Raji (cell line): ENCODE measurements around the gene SMTNL2.

Experiments
- POLR2A ChIP-seq: IDR thresholded peaks from 2 replicates; pipeline ENCODE4 v1.6.1; 2011; ENCODE audit warnings: low read depth, low read length, control low read depth; ENCODE audit not compliant: insufficient read depth

The SMTNL2 gene

DNA sequence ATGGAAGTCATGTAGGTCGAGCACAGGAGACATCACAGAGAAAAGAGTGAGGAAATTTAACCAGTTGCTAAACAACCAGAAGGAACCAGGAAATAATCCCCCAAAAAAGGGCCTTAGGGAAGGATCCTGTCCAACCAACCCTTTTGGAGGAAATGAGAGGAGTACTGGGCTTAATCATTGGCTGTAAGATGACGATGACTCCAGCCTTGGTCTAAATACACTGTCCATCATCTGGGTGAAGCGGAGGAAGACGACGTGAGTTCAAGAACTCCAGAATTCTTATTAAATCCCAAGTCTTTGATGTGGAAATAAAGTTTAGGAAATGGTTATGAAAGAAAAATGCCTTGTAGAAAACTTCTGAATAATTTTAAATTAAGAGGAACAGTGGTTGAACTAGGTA is 68.7 kb downstream of the SMTNL2 start:
- TF ChIP-seq POLR2A = no peak

DNA sequence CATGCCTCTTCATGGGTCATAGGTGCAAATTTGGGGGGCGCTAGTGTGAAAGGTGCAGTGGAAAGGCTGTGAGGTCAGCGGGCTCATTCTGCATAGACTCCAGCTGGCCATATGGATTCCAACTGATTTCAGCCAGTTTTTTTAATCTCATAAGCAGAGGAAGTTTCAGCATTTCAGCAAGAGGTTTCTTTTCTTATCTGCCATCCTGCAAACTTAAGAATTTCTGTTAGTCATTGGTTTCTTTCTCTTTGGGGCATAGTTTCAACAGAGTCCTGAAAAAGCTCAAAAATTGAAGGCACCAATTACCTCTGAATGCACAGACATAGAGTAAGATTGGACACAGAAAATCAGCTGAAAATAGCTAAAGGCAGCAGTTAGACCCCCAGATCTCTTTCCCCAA is 73.3 kb downstream of the SMTNL2 start:
- TF ChIP-seq POLR2A = no peak
